ENCODE measurements around the gene CCDC3. TPM values are rescaled to one million over a fixed set of nuclear protein-coding genes. Genes with fewer than 3 reads are reported as not detected.

The CCDC3 gene
- total and polyA plus RNA-seq, 2 of the 4 experiments (the other 2 are of a cell fraction) = 0.29 to 0.36 TPM

- no peaks in the 10 kb centered on the region for H3K79me1 ChIP-seq (ENCODE audit: low read depth in 1 of 2, low read length in 2 of 2)
- H3K27me3 ChIP-seq (ENCODE audit: control insufficient read depth, insufficient read depth, low read length) = peaks cover 4% of the 10 kb centered on the region; the same call in 1 of the 2 replicates
- no peak overlapping the region for H3K27ac ChIP-seq (ENCODE audit: insufficient read depth, low read length)
- no peaks in the 10 kb centered on the region for H3K9me1 ChIP-seq (ENCODE audit: insufficient read depth, low read length)
- H3K4me1 ChIP-seq (ENCODE audit: control insufficient read depth, insufficient read depth, low read length) = no peaks in the 10 kb centered on the region
- H3K9ac ChIP-seq (ENCODE audit: low read depth, low read length) = no peak overlapping the region
- H4K8ac ChIP-seq (ENCODE audit: low read depth in 2 of 2, low read length in 2 of 2) = no peak overlapping the region
- no peak overlapping the region for H3K4me3 ChIP-seq (ENCODE audit: insufficient read depth, low read depth, low read length)
- no peak overlapping the region for H4K91ac ChIP-seq (ENCODE audit: insufficient read depth, low read depth, low read length)
- H2AK5ac ChIP-seq (ENCODE audit: low read depth, low read length) = no peak overlapping the region
- H4K20me1 ChIP-seq (ENCODE audit: insufficient read depth, low read length) = no peaks in the 10 kb centered on the region
- CTCF ChIA-PET = interaction anchor here (0.6 to 1.9 kb wide), 6 partner anchors 10 to 193 kb away, joined by 3 to 8 read pairs (median 4); no protein-coding TSS in a partner anchor
- H3K18ac ChIP-seq (ENCODE audit: low read depth, low read length) = no peak overlapping the region
- no peak overlapping the region for H3K14ac ChIP-seq (replicated peaks; ENCODE audit: low read depth, low read length)
- no peak overlapping the region for H2BK5ac ChIP-seq (ENCODE audit: low read depth, low read length, poor library complexity, severe bottlenecking)
- no peak overlapping the region; the same call in 1 of the 2 replicates for H3K4ac ChIP-seq (ENCODE audit: low read depth, low read length)
- H3K36me3 ChIP-seq (ENCODE audit: control insufficient read depth, insufficient read depth, low read length) = no peaks in the 10 kb centered on the region
- no peak overlapping the region for H2BK15ac ChIP-seq (ENCODE audit: low read depth, low read length)
- H2AK9ac ChIP-seq (replicated peaks; ENCODE audit: low read depth, low read length, poor library complexity) = no peak overlapping the region
- intact Hi-C loops (cut with micrococcal nuclease) (loop anchor here (1.0 to 5.0 kb wide), 6 partner anchors 120 to 690 kb away; no protein-coding TSS in a partner anchor), dilution Hi-C loops (cut with HindIII; ENCODE audit: low sequenced_read_pairs, unreplicated experiment) (no loop called here), in situ Hi-C loops (cut with MboI; ENCODE audit: low sequenced_read_pairs) (loop anchor here (10.0 kb wide), 1 partner anchor 637 kb away; no protein-coding TSS in a partner anchor)
- no peak overlapping the region for H2BK120ac ChIP-seq (ENCODE audit: low read depth, low read length)
- peak; percentile 64 for DNase-seq
- no peak overlapping the region for H3K4me2 ChIP-seq (ENCODE audit: low read depth, low read length)
- TF ChIP-seq FOS (IDR thresholded peaks at IDR 0.05; ENCODE audit: low read depth, low read length) (no peak), CTCF (conservative IDR thresholded peaks at IDR 0.05; ENCODE audit: low read depth, low read length) (peak; percentile 81), RFX5 (IDR thresholded peaks at IDR 0.05; ENCODE audit: low read depth, low read length) (no peak), POLR2A (IDR thresholded peaks at IDR 0.05; ENCODE audit: low read depth, low read length) (no peak), RAD21 (IDR thresholded peaks at IDR 0.05; ENCODE audit: low read length) (peak; percentile 81), NFE2L2 (IDR thresholded peaks at IDR 0.05; ENCODE audit: low read depth, low read length) (no peak), SMC3 (IDR thresholded peaks at IDR 0.05; ENCODE audit: low read depth, low read length) (peak; percentile 84), MXI1 (IDR thresholded peaks at IDR 0.05; ENCODE audit: borderline replicate concordance, low read depth, low read length) (no peak), MAFK (IDR thresholded peaks at IDR 0.05; ENCODE audit: low read depth, low read length) (no peak), CEBPB (IDR thresholded peaks at IDR 0.05; ENCODE audit: low read depth, low read length) (no peak)
- TF ChIP-seq, protein P1, sequence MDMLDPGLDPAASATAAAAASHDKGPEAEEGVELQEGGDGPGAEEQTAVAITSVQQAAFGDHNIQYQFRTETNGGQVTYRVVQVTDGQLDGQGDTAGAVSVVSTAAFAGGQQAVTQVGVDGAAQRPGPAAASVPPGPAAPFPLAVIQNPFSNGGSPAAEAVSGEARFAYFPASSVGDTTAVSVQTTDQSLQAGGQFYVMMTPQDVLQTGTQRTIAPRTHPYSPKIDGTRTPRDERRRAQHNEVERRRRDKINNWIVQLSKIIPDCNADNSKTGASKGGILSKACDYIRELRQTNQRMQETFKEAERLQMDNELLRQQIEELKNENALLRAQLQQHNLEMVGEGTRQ (IDR thresholded peaks at IDR 0.05; ENCODE audit: low read depth, low read length) = no peak
- no peak overlapping the region for H2BK20ac ChIP-seq (ENCODE audit: low read depth, low read length)
- H3K56ac ChIP-seq (ENCODE audit: extremely low read depth, insufficient read depth, low read length) = no peak overlapping the region
- H4K5ac ChIP-seq (ENCODE audit: low read depth, low read length) = no peak overlapping the region
- no peak overlapping the region for H2AFZ ChIP-seq (replicated peaks; ENCODE audit: low read length, poor library complexity)
- WGBS, 2 experiments (ENCODE audit: extremely low coverage in 2 of 2, insufficient read length in 1 of 2) = no CpG with 5 or more reads among the region's 2 CpGs
- no TSS peak for BruUV-seq (replicated peaks)
- no peak overlapping the region for H3K23ac ChIP-seq (ENCODE audit: low read depth, low read length)
- H3K9me3 ChIP-seq (ENCODE audit: control insufficient read depth, insufficient read depth, low read length) = no peaks in the 10 kb centered on the region
- peak; percentile 75 for ATAC-seq (ENCODE audit: low read depth)
- POLR2A ChIA-PET (ENCODE audit: unreplicated experiment) = no interaction called here
Measured at GRCh38 chr10:12902135-12902572, 99.4 kb downstream of the CCDC3 start.
